Fibroblast of villous mesenchyme (primary cell): ENCODE results near the gene UCK1. TPM values are rescaled to one million over a fixed set of nuclear protein-coding genes. Genes with fewer than 3 reads are reported as not detected.

Experiments
- DNase-seq: peaks from one replicate; pipeline ENCODE4 v3.0.0-alpha.2; 2010; ENCODE audit warnings: low read depth
- H3K4me3 ChIP-seq: 2 replicates; pipeline ENCODE4 v1.5.1; 2011; ENCODE audit warnings: low read depth, mild to moderate bottlenecking, low read length
- total RNA-seq: library from RNA; depleted of rRNA; stranded (reverse); fragments of >200 nt; gene quantifications from 2 replicates; pipeline ENCODE4 v1.2.3, GENCODE V29; 2012
- TF ChIP-seq, protein P1 (sequence below): IDR thresholded peaks from 2 replicates; pipeline ENCODE4 v1.5.1; 2012; ENCODE audit warnings: low read depth, mild to moderate bottlenecking, low read length; ENCODE audit not compliant: insufficient read depth

UCK1 gene
- total RNA-seq, 1 donor: 28.5 TPM

DNA sequence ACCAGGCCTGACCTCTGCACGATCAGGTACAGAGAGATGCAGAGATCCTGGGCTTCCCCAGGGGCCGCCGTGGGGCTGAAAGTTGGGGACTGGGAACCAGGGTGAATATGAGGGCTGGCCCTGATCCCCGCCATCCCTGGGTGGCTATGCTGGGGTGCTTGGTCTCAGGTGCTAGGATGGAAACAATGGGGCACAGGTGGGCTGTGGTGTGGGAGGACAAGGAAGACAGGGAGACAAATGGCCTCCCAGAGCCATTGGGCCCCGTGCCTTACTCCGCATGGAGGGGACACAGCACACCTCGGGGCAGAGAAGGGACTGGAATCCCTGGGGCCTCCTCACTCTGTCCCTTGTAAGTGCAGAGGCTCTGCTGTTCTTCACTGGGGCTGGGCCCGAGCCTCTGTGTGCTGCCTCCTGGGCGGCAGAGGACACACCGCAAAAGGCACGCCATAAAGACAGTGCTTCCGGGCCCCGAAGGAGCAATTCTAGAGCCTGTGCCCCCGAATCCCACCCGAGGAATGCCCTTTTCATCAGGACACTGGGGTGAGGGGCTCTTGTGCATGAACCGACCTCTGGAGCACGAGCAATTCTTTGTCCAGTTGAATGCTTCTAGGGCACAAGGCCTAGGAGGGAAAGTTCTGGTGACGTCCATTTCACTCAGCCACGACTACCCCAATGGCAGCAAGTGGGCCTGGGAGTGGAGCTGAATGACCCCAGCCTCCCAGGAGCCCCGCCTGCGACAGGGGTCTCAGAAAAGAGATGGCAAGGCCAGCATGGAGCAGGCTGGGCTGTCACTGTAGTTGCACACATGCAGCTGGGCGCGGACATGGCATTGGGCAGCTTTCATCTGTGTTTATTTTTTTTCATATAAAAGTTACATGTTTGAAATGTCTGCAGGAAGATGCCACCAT lies 45.1 kb upstream of the UCK1 start:
- no peak for DNase-seq
- H3K4me3 ChIP-seq: no peak overlapping the region
- TF ChIP-seq, protein P1, sequence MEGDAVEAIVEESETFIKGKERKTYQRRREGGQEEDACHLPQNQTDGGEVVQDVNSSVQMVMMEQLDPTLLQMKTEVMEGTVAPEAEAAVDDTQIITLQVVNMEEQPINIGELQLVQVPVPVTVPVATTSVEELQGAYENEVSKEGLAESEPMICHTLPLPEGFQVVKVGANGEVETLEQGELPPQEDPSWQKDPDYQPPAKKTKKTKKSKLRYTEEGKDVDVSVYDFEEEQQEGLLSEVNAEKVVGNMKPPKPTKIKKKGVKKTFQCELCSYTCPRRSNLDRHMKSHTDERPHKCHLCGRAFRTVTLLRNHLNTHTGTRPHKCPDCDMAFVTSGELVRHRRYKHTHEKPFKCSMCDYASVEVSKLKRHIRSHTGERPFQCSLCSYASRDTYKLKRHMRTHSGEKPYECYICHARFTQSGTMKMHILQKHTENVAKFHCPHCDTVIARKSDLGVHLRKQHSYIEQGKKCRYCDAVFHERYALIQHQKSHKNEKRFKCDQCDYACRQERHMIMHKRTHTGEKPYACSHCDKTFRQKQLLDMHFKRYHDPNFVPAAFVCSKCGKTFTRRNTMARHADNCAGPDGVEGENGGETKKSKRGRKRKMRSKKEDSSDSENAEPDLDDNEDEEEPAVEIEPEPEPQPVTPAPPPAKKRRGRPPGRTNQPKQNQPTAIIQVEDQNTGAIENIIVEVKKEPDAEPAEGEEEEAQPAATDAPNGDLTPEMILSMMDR: no peak

DNA sequence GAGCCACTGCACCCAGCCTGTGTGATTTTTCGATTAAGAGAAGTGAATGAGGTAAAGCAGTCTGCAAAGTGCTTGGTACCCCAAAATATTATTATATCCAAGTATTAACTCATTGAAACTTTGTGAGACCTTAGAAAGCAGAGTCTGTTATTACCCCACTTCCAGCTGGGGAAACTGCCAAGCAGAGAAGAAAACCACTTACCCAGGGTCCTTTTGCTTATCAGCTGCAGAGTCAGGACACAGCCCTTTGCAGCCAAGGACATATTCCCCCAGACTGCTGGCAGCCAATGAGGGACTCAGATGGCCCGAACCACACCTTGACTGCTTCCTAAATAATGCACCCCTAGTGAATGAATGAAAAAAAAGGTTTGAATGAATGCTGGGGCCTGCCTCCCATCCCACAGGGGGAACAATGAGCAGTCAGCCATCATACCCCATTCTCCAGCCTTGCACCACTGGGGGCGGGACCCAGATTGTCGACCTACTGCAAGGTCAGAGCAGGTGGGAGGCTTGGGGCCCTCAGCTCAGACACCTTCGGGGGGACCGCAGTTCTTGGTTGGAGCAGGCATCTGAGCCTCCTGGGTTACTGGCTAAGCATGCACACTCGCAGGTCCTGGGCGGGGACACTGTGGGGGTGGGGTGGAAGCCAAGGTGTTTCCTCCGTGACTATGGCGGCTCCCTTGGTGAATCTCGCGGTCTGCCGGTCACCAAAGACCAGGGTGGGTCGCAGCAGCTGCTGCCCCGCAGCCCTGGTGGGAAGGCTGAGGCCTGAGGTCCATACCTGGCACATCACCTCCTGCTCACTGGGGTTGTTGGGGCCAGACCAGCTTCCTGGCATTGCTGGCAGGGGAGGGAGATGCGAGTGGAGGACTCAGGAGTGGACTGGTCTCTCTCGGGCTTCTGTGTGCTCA lies 43.9 kb upstream of the UCK1 start:
- no peak for DNase-seq
- H3K4me3 ChIP-seq: no peak overlapping the region
- TF ChIP-seq, protein P1: no peak

DNA sequence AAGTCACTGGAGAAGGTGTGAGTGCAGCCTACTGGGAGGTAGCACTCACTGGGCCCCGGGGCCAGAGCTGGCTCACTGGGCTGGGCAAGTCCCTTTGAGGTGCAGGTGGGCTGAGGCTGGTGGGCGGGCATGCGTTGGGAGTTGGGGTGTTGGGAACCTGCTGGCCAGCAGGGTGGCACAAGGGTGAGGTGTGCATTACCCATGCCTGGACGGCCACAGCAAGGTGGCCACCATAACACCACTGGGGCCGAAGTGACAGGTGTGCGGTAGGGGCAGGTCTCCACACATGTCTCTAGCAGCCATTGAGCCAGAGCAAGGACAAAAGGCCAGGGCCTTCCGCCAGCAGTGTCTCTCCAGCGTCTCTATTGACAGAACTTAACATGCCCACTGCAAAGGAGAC lies 36.8 kb upstream of the UCK1 start:
- TF ChIP-seq, protein P1: no peak
- no peak for DNase-seq
- H3K4me3 ChIP-seq: no peak overlapping the region

DNA sequence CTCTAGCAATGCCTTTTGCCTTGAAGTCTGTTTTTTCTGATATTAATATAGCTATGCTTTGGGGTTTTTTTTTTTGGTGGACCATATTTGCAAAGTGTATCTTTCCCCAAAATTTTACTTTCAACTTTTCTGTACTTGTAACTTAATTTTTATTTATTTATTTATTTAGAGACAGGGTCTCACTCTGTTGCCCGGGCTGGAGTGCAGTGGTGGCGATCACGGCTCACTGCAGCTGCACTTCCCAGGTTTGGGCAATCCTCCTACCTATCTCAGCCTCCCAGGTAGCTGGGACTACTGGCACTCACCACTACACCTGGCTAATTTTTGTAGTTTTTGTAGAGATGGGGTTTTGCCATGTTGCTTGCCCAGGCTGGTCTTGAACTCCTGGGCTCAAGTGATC lies 35.1 kb upstream of the UCK1 start:
- TF ChIP-seq, protein P1: no peak
- H3K4me3 ChIP-seq: no peak overlapping the region
- no peak for DNase-seq

DNA sequence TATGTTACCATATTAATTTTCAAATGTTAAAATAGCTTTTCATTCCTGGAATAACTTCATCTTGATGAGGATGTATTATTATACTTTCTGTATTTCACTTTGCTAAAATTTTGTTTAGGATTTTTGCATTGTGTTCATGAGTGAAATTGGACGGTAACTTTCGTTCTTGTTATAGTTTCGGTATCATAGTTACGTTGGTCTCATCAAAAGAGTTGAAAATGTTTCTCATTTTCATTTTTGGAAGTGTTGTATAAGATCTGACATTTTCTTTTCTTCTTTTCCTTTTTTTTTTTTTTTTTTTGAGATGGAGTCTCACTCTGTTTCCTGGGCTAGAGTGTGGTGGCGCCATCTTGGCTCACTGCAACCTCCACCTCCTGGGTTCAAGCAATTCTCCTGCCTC lies 34.3 kb upstream of the UCK1 start:
- no peak for DNase-seq
- no peak overlapping the region for H3K4me3 ChIP-seq
- TF ChIP-seq, protein P1: no peak

DNA sequence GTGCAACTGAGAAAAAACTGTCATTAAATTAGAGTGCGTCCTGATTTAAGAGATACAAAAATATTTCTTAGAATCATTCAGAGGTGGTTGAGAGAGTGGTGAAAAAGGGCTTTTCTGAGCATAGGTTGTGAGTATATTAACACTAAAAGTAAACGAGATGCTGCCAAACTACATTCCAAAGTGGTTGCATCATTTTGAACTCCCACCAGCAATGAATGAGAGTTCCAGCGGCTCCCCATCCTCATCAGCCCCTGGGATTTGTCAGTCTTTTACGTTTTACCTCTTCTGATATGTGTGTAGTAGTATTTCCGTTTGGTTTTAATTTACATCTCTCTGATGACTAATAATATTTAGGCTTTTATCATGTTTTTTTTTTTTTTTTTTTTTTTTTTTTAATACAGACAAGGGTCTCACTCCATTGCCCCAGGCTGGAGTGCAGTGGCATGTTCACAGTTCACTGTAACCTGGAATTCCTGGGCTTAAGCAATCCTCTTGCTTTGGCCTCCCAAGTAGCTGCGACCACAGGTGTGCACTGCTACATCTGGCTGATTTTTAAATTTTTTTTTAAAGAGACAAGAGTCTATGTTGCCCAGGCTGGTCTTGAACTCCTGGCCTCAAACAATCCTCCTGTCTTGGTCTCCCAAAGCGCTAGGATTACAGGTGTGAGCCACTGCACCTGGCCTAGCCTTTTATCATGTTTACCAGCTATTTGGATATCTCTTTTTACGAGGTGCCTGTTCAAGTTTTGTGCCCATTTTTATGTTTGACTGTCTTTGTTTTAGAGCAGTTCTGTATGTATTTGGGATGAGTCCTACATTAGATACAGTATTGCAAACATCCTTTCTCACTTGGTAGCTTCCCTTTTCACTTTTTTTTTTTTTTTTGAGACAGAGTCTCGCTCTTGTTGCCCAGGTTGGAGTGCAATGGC lies 31.2 kb upstream of the UCK1 start:
- DNase-seq: no peak
- no peak overlapping the region for H3K4me3 ChIP-seq
- TF ChIP-seq, protein P1: no peak
